Measurements from ENCODE around the gene HBM. TPM values are rescaled to one million over a fixed set of nuclear protein-coding genes. Genes with fewer than 3 reads are reported as not detected.

HBM gene
- polyA plus RNA-seq, 1 of the 3 experiments (the other 2 are of a cell fraction): not detected

DNA sequence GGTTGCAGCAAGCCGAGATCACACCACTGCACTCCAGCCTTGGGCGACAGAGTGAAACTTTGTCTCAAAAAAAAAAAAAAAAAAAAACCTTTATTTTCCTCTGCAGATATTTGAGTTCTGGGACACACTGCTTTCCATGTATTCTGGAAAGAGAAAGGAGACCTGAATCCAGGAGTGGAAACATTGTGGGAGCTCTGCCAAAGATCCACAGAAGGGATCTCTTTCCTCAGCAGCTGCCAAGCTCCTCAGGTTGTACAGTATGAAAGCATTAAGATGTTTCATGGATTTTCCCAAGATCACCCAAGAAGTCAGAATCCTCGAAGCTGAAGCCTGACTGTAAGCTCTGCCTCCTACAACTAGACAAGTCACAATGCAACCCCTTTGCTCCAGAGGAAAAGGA is 40.8 kb upstream of the HBM start:
- TF ChIP-seq GATA2 (CRISPR knock-in tag; IDR thresholded peaks at IDR 0.05): no peak
- TF ChIP-seq RXRA (IDR thresholded peaks at IDR 0.05; ENCODE audit: borderline replicate concordance, low read depth): no peak
- H2AFZ ChIP-seq (ENCODE audit: low read depth): no peak overlapping the region
- no peaks in the 10 kb centered on the region for H3K4me1 ChIP-seq (ENCODE audit: control insufficient read depth in 1 of 2, insufficient read depth in 2 of 2, low read depth in 1 of 2, low read length in 1 of 2)
- ChIA-PET CTCF (interaction anchor here (1.6 to 4.2 kb wide), 4 partner anchors 7 to 238 kb away, joined by 6 to 22 read pairs (median 20); partner anchors contain the start of gene HBQ1), POLR2A (interaction anchor here (0.6 kb wide), 1 partner anchor 23 kb away, joined by 5 read pairs; no protein-coding TSS in a partner anchor)
- H3K79me2 ChIP-seq (ENCODE audit: insufficient read depth): peaks cover 11% of the 10 kb centered on the region; the same call in 1 of the 2 replicates
- H3K9ac ChIP-seq: no peak overlapping the region
- H3K4me3 ChIP-seq (ENCODE audit: low read depth in 2 of 2, low read length in 1 of 2): no peak overlapping the region
- H3K27ac ChIP-seq (ENCODE audit: low read depth in 2 of 2, low read length in 1 of 2): no peak overlapping the region
- DNase-seq: no peak
- H4K20me1 ChIP-seq (ENCODE audit: insufficient read depth): no peaks in the 10 kb centered on the region
- no peaks in the 10 kb centered on the region for H3K9me3 ChIP-seq
- H3K9me2 ChIP-seq: no peaks in the 10 kb centered on the region
- 89% methylated on average over 3 of the region's 3 CpGs for WGBS (ENCODE audit: low lambda C conversion rate)
- no peaks in the 10 kb centered on the region for H3K27me3 ChIP-seq (ENCODE audit: insufficient read depth)
- no peaks in the 10 kb centered on the region for H3F3A ChIP-seq (replicated peaks; ENCODE audit: insufficient read depth)
- H3K36me3 ChIP-seq (replicated peaks in 1 of 2; ENCODE audit: control insufficient read depth in 1 of 2, insufficient read depth in 2 of 2, low read length in 1 of 2): no peaks in the 10 kb centered on the region
- no peak overlapping the region for H3K4me2 ChIP-seq

DNA sequence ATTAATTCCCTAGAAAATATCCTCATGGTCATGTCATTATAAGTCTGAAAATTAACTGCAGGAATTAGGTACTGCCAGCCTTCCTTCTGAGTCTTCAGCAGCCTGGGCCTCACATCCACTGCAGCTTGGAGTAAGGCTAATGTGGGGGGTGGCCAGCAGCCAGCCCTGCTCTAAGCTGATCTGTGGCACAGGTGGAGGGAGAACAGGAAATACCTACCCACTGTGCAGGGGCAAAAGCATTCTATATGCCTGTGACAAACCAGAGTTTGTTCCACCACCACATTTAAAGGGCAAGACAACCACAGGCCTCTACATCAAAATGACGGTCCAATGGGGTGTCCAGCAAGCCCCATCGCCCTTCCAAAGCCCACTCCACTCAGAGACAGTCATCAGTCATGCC is 36.7 kb upstream of the HBM start:
- H3K4me2 ChIP-seq: no peak overlapping the region
- ChIA-PET POLR2A (no interaction called here), CTCF (interaction anchor here (1.1 to 4.2 kb wide), 5 partner anchors 11 to 106 kb away, joined by 5 to 22 read pairs (median 6); partner anchors contain the start of genes FAM234A and HBQ1)
- H3K79me2 ChIP-seq (ENCODE audit: insufficient read depth): peaks cover 47% of the 10 kb centered on the region
- peaks cover 7% of the 10 kb centered on the region for H3F3A ChIP-seq (replicated peaks; ENCODE audit: insufficient read depth)
- H3K4me3 ChIP-seq (ENCODE audit: low read depth in 2 of 2, low read length in 1 of 2): no peak overlapping the region
- H3K27me3 ChIP-seq (ENCODE audit: insufficient read depth): no peaks in the 10 kb centered on the region
- no peaks in the 10 kb centered on the region for H3K4me1 ChIP-seq (ENCODE audit: control insufficient read depth in 1 of 2, insufficient read depth in 2 of 2, low read depth in 1 of 2, low read length in 1 of 2)
- H3K9ac ChIP-seq: no peak overlapping the region
- 100% methylated on average over 1 of the region's 2 CpGs for WGBS (ENCODE audit: low lambda C conversion rate)
- no peak for DNase-seq
- no peak overlapping the region for H3K27ac ChIP-seq (ENCODE audit: low read depth in 2 of 2, low read length in 1 of 2)
- H3K9me2 ChIP-seq: no peaks in the 10 kb centered on the region
- H3K9me3 ChIP-seq: no peaks in the 10 kb centered on the region
- H3K36me3 ChIP-seq (replicated peaks in 1 of 2; ENCODE audit: control insufficient read depth in 1 of 2, insufficient read depth in 2 of 2, low read length in 1 of 2): no peaks in the 10 kb centered on the region
- H4K20me1 ChIP-seq (ENCODE audit: insufficient read depth): no peaks in the 10 kb centered on the region
- H2AFZ ChIP-seq (ENCODE audit: low read depth): no peak overlapping the region
- TF ChIP-seq TCF12 (IDR thresholded peaks at IDR 0.05) (no peak), POLR2AphosphoS5 (IDR thresholded peaks at IDR 0.05; ENCODE audit: low read depth, low read length) (no peak), EZH2phosphoT487 (IDR thresholded peaks at IDR 0.05; ENCODE audit: borderline replicate concordance, low read depth) (no peak), FOSL2 (IDR thresholded peaks at IDR 0.05; ENCODE audit: borderline replicate concordance, low read depth) (no peak), PBX3 (IDR thresholded peaks at IDR 0.05) (no peak), RAD21 (IDR thresholded peaks at IDR 0.05; ENCODE audit: low read length) (no peak), GATA2 (CRISPR knock-in tag; IDR thresholded peaks at IDR 0.05) (no peak), GABPA (IDR thresholded peaks at IDR 0.05; ENCODE audit: low read depth) (no peak), EP300 (IDR thresholded peaks at IDR 0.05; ENCODE audit: borderline replicate concordance in 1 of 2, low read depth in 1 of 2, low read length in 1 of 2) (no peak)
- TF ChIP-seq, protein P1, sequence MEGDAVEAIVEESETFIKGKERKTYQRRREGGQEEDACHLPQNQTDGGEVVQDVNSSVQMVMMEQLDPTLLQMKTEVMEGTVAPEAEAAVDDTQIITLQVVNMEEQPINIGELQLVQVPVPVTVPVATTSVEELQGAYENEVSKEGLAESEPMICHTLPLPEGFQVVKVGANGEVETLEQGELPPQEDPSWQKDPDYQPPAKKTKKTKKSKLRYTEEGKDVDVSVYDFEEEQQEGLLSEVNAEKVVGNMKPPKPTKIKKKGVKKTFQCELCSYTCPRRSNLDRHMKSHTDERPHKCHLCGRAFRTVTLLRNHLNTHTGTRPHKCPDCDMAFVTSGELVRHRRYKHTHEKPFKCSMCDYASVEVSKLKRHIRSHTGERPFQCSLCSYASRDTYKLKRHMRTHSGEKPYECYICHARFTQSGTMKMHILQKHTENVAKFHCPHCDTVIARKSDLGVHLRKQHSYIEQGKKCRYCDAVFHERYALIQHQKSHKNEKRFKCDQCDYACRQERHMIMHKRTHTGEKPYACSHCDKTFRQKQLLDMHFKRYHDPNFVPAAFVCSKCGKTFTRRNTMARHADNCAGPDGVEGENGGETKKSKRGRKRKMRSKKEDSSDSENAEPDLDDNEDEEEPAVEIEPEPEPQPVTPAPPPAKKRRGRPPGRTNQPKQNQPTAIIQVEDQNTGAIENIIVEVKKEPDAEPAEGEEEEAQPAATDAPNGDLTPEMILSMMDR (IDR thresholded peaks at IDR 0.05): no peak

Data from SK-N-SH (cell line).